ENCODE results near the gene CORO2B.
"Not testable (repeated sequence)": the region's sequence is repeated elsewhere in the genome, so short reads cannot be mapped to it uniquely, and the experiment has no call there.

CORO2B gene

DNA sequence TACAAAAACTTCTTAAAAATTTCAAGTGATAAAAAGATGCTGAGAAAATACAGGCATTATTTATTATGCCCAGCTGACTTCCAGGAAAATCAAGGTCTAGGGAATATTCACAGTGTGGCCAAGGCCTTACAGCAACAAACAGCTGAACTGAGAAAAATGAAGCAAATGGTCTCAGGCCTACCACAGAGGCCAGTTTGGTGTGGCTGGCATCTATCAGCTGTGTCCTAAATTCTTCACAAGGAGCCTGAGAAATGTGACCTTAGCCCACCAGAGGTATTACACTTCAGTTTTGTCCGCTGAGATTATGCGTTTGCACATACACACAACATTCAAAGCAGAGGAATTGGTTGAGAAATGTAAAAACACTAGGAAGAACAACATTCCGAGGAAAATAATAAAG, 164.5 kb downstream of the CORO2B start:
- no peak for DNase-seq

DNA sequence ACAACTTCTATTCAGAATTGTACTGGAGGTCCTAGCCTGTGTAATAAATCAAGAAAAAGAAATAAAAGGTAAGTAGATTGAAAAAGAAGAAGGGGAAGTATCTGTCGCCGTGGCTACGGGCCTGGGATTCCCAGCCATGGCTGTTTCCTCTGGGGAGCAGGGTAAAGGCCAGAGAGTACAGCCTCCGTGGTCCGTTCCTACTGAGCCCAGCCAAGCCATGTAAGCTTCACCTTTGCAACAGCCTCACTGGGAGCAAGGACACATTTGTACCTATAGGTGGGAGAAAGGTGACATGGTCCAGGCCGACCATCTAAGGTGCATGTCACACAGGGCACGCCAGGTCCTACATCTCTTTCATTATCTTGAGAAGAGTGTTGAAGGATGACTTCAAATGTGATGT, 170.6 kb downstream of the CORO2B start:
- no peak for DNase-seq

DNA sequence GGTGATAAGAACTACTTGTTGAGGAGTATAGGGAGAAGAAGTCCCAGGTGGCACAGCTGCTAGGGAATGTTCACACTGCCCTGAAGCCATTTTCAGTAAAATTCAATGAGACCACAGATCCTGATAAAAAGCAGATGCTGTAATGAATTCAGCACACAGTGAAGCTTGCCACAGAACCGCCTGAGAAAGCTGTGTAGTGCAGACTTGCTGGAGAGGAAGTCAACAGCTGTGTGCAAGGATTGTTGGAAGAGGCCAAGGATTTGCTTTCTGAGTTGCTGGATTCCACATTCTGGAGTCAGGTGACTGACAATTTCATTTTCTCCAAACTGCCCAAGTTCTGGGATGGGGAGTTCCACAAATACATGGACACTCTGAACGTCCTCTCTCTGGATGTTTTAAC, 171.0 kb downstream of the CORO2B start:
- no peak for DNase-seq

DNA sequence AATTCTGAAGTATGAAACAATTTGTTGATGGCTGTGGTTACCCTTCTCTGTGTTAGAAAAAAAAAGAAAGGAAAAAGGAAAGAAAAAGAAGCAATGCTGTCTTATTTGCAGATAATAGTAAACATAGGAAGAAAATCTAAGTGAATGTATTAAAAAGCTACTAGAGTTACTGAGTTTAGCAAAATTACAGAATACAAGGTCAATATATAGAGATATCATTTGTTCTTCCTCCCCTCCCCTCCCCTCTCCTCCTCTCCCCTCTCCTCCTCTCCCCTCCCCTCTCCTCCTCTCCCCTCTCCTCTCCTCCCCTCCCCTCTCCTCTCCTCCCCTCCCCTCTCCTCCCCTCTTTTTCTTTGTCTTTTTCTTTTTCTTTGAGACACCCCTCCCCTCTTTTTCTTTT, 172.8 kb downstream of the CORO2B start:
- no peak for DNase-seq

DNA sequence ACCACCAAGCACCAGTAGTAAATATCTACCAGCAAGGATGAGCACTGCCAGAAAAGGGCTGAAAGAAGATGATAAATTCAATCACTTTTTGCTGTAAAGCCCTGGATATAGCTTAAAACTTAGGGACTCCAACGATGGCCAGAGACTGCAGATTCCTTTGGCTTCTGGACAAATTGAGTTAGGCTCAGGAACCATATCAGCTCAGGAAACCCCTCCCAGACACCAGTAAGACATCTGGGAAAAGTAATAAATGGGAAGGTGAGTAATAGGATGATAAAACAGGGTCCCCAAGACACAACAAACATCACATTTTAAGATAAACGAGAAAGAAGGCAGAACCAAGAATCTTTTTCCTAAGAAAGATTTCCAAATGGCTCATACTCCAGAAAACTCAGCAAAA, 176.9 kb downstream of the CORO2B start:
- DNase-seq = no peak

DNA sequence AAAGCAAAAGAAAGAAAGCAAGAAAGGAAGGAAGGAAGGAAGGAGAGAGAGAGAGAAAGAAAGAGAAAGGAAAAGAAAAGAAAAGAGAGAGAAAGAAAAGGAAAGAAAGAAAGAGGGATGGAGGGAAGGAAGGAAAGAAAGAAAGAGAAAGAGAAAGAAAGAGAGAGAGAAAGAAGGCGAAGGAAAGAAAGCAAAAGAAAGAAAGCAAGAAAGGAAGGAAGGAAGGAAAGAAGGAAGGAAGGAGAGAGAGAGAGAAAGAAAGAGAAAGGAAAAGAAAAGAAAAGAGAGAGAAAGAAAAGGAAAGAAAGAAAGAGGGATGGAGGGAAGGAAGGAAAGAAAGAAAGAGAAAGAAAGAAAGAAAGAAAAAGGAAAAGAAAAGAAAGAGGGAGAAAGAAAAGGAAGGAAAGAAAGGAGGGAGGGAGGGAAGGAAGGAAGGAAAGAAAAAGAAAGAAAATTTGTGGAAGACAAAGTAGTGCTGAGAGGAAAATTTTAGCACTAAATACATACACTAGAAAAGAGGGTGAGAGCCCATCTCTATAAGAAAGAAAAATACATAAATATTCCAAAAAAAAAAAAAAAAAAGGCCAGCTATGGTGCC, 181.3 kb downstream of the CORO2B start:
- DNase-seq = not testable (repeated sequence)

DNA sequence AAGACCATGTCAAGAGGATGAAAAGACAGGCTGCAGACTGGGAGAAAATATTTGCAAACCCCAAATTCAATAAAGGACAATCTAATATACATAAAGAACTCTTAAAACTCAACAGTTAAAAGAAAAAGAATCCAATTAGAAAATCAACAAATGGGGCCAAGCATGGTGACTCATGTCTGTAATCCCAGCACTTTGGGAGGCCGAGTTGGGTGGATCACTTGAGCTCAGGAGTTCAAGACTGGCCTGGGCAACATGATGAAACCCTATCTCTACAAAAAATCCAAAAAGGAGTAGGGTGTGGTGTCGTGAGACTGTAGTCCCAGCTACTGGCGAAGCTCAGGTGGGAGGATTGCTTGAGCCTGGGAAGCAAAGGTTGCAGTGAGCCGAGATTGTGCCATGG, 184.3 kb downstream of the CORO2B start:
- DNase-seq = no peak

DNA sequence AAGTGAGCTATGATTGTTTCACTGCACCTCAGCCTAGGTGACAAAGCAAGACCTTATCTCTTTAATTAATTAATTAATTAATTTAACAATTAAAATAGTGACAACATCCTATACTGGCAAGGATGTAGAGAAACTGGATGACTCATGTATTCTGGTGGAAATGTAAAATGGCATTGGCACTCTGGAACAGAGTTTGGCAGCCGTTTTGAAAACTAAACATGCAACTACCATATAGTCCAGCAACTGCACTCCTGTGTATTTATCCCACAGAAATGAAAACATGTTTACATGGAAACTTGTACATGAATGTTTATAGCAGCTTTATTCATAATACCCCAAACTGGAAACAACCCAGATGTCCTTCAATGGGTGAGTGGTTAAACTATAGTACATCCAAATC, 185.3 kb downstream of the CORO2B start:
- DNase-seq = no peak

DNA sequence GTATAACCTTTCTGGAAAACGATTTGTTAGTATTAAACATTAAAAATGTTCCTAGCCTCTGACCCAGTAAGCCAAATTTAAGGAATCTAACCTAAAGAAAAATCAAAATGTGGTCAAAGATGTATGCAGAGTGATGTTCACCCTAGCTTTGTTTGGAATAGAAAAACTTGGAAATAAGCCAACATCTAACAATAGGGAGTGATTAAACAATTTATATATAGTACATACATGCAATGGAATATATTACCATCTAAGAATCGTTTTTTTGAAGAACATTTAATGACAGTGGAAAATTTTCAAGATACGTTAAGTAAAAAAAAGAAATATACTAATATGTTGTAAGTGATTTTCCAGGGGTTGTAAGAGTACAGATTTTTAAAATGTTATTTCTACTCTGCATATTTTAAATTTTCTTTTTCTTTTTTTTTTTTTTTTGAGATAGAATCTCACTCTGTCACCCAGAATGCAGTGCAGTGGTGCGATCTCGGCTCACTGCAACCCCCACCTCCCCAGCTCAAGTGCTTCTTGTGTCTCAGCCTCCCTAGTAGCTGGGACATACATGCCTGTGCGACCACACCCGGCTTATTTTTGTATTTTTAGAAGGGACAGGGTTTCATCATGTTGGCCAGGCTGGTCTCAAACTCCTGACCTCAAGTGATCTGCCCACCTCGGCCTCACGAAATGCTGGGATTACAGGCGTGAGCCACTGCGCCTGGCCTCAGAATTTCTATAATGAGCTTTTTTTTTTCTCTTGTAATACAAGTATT, 187.0 kb downstream of the CORO2B start:
- no peak for DNase-seq

DNA sequence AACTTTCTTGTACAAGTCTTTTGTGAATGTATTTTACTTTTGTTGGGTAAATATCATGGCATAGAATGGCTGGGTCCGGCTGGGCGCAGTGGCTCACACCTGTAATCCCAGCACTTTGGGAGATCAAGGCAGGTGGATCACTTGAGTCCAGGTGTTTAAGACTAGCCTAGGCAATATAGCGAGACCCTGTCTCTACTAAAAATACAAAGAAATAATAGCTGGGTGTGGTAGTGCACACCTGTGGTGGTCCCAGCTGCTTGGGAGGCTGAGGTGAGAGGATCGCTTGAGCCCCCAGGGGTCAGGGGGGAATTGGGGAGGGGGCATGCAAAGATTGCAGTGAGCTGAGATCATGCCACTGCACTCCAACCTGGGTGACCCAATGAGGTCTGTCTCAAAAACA, 189.0 kb downstream of the CORO2B start:
- DNase-seq = no peak

DNA sequence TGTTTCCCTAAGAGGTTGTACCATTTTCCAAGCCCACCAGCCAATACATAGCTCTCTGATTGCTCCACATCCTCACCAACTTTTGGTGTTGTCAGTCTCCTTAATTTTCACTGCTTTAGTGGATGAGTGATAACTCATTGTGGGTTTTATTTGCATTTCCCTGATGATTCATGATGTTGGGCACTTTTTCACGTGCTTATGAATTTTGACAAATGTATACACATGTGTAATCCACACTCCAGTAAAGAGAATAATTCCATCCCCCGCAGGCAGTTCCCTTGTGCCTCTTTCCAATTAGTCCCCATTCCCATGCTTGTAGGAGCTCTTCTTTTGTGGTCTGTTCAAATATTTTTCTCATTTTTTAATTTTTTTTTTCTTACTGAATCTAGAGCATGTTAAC, 189.5 kb downstream of the CORO2B start:
- no peak for DNase-seq

DNA sequence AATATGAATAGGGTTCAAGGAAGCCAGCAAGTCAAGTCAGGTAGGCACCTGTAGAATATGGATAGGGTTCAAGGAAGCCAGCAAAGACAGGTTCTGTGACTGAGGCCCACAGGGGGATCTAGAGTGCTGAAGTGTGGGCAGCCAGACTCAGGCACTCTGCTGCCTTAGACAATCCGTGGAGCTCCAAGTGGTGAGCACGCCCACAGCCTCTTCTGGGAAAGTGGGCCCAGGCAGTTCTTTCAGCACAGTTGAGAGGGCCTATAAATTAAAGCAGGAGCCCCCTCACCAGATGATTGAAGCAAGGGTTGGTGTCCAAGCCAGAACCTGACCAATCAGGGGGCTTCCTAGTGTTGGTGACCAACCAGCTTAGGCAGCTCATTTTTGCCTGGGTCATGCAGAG, 190.9 kb downstream of the CORO2B start:
- no peak for DNase-seq

DNA sequence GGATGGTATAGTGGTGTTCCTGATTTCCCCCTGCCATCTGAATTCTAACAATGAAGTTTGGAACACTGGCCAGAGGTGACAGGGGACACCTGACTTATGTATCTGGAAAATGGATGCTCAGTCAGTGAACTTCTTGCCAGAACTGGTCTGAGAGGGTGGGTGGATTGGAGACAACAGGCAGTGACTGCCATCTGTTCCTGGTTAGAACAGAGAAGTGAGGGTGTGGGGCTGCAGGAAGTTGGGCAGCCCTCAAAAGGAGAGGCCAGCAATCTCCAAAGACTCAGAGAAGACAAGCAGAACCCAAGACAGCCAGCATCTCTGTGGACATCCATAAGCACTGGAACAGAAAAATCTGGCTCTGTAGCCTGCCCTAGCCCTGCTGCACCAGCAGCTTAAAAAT, 191.4 kb downstream of the CORO2B start:
- no peak for DNase-seq

DNA sequence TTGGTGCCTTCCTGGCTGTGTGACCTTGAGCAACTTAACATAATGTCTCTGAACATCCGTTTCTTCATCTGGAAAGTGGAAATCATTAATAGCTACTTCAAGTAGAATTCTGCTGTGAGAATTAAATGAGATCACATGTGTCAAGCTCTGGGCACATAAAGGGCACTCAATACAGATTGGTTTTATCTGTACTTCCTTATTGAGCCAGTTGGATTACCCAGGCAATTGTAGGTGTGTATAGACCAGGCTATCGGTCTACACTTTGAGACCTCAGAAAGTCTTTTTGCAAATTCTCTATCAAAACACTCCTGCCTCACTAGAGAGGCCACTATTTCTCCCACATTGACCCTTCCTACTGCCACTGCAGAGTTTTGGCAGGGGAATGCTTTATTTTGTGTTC, 194.2 kb downstream of the CORO2B start:
- no peak for DNase-seq

DNA sequence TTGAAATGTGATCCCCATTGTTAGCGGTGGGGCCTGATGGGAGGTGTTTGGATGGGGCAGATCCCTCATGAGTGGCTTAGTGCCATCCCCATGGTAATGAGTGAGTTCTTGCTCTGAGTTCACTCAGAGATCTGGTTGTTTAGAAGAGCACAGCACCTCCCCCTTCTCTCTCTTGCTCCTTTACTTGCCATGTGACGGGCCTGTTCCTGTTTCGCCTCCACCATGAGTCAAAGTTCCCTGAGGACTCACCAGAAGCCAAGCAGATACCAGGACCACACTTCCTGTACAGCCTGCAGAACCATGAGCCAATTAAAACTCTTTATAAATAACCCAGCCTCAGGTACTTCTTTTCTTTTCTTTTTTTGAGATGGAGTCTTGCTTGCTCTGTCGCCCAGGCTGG, 195.3 kb downstream of the CORO2B start:
- no peak for DNase-seq

DNA sequence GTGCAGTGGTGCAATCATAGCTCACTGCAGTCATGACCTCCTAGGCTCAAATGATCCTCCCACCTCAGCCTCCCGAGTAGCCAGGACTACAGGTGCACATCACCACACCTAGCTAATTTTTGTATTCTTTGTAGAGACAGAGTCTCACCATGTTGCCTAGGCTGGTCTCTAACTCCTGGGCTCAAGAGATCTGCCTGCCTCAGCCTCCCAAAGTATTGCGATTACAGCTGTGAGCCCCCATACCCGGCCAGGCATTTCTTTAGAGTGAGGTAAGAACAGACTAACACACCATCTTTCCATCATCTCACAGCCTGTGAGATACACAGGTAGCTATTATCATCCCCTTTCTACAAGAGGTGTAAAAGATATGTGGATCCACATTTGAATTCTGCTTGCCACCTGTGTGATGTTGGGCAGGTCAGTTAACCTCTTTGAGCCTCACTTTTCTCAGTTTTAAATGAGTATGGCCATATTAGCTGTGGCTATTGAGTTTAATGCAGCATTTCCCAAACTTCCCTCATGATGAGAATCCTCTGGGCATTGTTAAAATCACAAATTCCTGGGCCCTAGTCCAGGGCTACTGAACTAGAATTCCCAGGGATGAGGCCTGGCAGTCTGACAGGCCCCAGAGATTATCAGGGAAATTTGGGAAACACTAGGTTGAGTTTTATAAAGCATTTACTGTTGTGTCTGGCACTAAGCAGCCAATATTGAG, 195.9 kb downstream of the CORO2B start:
- DNase-seq = no peak

DNA sequence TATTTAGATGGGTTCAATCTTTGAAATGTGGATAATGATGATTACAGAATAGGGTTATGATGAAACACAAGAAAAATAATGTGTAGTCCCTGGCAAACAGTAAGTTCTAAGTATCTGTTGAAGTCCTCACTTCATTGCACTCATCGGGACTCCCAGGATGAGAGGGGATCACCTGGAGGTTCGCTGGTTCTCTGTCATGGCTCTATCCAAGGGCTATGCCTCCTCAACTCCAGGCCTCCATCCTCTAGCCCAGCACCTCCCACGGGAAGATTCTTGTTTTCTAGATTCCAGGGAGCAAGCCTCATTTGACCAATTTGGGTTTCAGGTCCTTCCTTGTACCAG, 196.4 kb downstream of the CORO2B start:
- no peak for DNase-seq

DNA sequence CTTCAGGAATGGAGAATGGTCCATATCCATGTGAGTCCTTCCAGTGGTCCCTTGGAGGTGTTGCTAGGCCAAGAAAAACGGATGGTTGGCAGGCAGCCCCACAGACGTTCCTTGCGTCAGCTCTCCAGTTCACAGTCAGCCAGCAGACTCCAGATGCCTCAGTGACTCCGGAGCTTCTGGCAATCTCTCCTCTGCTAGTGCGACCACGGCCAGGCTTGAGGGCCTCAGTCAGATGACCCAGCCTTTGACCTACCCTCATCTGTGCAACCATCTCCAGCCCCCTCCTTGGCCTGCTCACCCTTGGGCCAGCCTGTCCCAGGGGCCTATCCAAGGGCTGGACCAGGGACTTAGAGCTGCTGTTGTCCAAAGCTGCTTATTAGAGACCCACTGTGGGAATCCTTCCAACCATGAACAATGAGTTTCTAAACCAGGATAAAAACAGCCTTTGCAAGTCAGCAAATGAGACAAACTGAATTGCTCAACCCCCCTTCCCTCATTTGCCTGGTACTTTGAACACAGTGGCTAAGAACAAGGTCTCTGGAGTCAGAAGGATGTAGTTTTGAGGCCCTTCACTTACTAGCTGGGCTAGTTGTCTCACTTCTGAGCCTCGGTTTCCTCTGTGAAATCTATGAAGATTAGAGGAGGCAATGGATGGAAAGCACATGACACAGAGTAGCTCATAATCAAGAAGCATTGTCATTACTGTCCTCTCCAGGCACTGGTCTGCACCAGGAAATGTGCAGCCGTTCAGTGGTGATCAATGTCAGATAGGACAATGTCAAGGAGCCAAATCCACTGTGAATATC, 197.1 kb downstream of the CORO2B start:
- DNase-seq = no peak

DNA sequence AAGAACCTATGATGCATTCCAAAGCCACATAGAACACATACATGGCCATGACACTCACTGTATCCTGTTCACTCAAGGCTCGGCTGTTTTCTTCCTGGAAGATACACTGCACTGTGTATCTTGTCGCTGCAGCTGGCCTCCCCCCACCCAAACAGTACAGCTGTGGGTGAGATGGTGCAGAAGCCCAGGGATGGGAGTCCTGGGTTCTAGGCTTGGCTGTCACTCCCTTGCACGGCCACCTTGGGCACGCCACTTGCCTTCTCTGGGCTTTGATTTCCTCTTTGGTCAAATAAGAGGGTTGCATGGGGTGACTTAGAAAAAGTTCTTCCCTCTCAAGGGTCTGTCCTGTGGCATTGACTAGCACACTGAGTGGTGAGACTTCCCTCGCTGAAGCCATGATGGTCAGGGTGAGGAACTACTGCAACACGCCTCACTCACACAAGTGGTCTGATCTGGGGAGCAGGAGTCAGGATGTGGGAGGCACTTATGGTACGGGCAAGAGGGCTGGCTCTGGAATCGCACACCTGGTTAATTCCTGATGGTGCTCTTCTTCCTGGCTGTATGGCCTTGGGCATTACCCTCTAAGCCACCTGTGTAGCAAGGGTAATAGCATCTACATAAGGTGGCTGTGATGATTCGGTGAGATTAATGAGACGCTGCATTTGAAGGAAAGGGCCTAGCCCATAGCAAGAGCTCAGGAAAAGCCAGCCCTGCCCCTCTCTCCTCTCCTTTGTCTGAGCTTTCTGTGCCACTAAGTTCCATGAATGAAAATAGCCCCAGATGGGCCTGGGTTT, 197.9 kb downstream of the CORO2B start:
- no peak for DNase-seq

Measured in T-helper 1 cell (primary cell).